ENCODE data around the gene MTSS2.

MTSS2 gene

GRCh38 chr16:70682239-70683145 lies 3.4 kb downstream of the MTSS2 start:
- no peak for TF ChIP-seq CTCF (IDR thresholded peaks at IDR 0.05; ENCODE audit: extremely low read depth, insufficient read depth, missing control alignments)
- DNase-seq (ENCODE audit: low spot score), result no peak
- in situ Hi-C loops (cut with MboI; ENCODE audit: low pct_unique_long_range_greater_than_20kb, low sequenced_read_pairs, unreplicated experiment), result loop anchor here (10.0 kb wide), 1 partner anchor 82 kb away; no protein-coding TSS in a partner anchor

DNA sequence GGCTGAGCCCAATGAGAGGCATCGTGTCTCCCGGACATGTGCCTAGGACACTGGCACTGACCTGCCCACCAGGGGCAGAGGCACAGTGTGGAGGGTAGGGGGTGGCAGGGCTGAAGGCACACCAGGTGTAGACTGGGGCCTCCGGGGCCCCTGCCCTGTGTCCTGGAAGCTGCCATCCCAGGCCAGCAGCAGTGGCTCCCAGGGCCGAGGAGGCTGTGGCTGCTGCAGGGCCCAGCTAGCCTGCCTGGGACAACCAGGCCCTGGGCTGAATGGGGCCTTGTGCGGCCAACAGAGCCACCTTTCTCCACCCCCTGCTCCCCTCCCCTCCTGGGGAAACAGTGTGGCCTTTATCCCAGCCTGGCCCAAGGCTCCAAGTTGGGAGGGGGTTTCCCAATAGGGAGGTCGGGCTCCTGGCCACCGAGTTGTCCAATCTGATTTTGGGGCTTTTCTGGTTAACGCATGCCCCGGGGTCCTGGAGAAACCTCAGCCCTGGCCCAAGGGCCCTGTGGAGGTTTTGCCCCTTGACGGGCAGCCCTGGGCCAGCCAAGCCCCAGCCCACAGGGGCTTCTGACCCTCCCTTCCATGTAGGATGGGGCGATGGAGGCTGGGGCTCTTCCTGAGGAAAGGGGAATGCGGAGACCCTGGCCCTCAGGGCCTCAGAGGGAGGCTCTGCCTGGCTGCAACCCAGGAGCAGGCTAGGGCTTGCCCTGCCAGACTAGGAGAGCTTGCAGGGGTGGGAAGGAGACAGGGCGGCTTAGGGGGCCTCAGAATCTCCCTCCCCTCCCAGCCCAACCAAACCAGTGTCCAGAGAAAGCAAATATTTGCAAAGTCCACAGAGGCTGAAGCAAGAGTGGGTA lies 4.2 kb downstream of the MTSS2 start:
- DNase-seq (ENCODE audit: low spot score), result no peak
- in situ Hi-C loops (cut with MboI; ENCODE audit: low pct_unique_long_range_greater_than_20kb, low sequenced_read_pairs, unreplicated experiment), result loop anchor here (10.0 kb wide), 1 partner anchor 83 kb away; no protein-coding TSS in a partner anchor
- TF ChIP-seq CTCF (IDR thresholded peaks at IDR 0.05; ENCODE audit: extremely low read depth, insufficient read depth, missing control alignments), result no peak

- no peak for DNase-seq (ENCODE audit: low spot score)
- no peak for TF ChIP-seq CTCF (IDR thresholded peaks at IDR 0.05; ENCODE audit: extremely low read depth, insufficient read depth, missing control alignments)
Observed at GRCh38 chr16:70680495-70681381, 5.1 kb downstream of the MTSS2 start.

GRCh38 chr16:70679671-70680494 lies 6.0 kb downstream of the MTSS2 start:
- in situ Hi-C loops (cut with MboI; ENCODE audit: low pct_unique_long_range_greater_than_20kb, low sequenced_read_pairs, unreplicated experiment), result loop anchor here (10.0 kb wide), 1 partner anchor 85 kb away; no protein-coding TSS in a partner anchor
- TF ChIP-seq CTCF (IDR thresholded peaks at IDR 0.05; ENCODE audit: extremely low read depth, insufficient read depth, missing control alignments), result peak; percentile 76
- DNase-seq (ENCODE audit: low spot score), result peak; percentile 80

More at GRCh38 chr16:70680495-70681381, 5.1 kb downstream of the MTSS2 start:
- in situ Hi-C loops (cut with MboI; ENCODE audit: low pct_unique_long_range_greater_than_20kb, low sequenced_read_pairs, unreplicated experiment), result loop anchor here (10.0 kb wide), 1 partner anchor 84 kb away; no protein-coding TSS in a partner anchor

DNA sequence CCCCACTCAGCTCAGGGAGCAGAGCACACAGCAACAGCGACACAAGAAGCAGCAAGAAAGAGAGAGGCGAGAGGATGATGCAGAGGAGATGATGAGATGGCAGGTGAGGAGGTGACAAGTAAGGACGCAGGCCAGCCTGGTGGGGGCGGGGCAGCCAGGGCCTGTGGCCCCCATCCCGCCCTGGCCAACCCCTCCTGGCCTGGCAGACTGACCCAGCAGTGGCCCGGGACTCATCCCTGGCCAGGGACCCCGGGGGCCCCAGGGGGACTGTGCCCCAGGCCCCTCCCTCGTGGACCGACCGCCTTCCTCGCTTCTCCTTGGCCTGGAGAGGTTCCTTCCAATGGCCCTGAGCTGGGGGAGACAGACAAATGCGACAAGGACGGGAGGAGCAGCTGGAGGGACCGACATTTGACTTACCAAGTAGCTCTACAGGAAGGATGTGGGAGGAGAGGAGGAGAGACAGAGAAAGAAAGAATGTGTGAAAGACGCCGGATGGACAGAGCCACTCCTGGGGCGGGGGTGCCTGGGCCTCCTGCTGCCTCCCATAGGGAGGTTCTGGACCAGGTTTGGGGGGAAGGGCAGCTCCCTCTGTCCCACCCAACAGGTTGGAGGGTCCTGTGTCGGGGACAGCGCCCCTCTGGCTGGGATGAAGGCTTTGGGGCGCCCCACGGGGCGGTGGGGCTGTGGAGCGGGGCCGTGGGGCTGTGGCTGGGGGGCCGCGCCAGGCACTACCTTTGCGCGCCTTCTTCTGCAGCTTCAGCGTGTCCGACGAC lies 6.8 kb downstream of the MTSS2 start:
- no peak for DNase-seq (ENCODE audit: low spot score)
- TF ChIP-seq CTCF (IDR thresholded peaks at IDR 0.05; ENCODE audit: extremely low read depth, insufficient read depth, missing control alignments), result no peak
- in situ Hi-C loops (cut with MboI; ENCODE audit: low pct_unique_long_range_greater_than_20kb, low sequenced_read_pairs, unreplicated experiment), result no loop called here

Data from GM13977 (cell line).